ENCODE results near the gene SORT1. TPM values are rescaled to one million over a fixed set of nuclear protein-coding genes. Genes with fewer than 3 reads are reported as not detected.
A peak's percentile ranks its signal among the peaks of the same experiment; 100 is the strongest.

The SORT1 gene
- total and polyA plus RNA-seq, 2 of the 8 experiments (the other 6 are each of a cell fraction or from before 2014, with no cell fraction given): 18.7 to 69.6 TPM

GRCh38 chr1:109282497-109282951 is 115.2 kb downstream of the SORT1 start:
- ChIA-PET CTCF (ENCODE audit: partially characterized antibody) (interaction anchor here (0.6 to 3.0 kb wide), 13 partner anchors 13 to 338 kb away, joined by 3 to 30 read pairs (median 3); partner anchors contain the start of genes CYB561D1 and SORT1), POLR2A (ENCODE audit: partially characterized antibody) (interaction anchor here (0.8 to 2.3 kb wide), 17 partner anchors 9 to 536 kb away, joined by 3 to 18 read pairs (median 4); partner anchors contain the start of genes MYBPHL, SARS1, SORT1 and STXBP3)
- Histone ChIP-seq H2BK15ac (ENCODE audit: low read length) (no peak overlapping the region), H3K4me2 (ENCODE audit: insufficient read depth in 1 of 2, low read depth in 2 of 2, low read length in 2 of 2) (peak overlapping the region; percentile 84 to 91), H3K9me3 (ENCODE audit: insufficient read depth in 2 of 2, low read depth in 1 of 2, low read length in 1 of 2) (no peaks in the 10 kb centered on the region), H4K8ac (ENCODE audit: extremely low read depth, insufficient read depth, low read length) (no peak overlapping the region; the same call in 1 of the 2 replicates), H4K5ac (ENCODE audit: insufficient read length, low read depth, low read length) (no peak overlapping the region), H3K9ac (replicated peaks in 1 of 4; ENCODE audit: extremely low read depth in 1 of 4, low read depth in 3 of 4, low read length in 3 of 4) (peak overlapping the region; percentile 1 to 65 (median 56); a peak in 6 of 7 replicates), H3K36me3 (ENCODE audit: control insufficient read depth in 2 of 4, insufficient read depth in 4 of 4, low read length in 3 of 4) (peaks cover 10 to 22% (median 16%) of the 10 kb centered on the region in 4 experiments; a peak in 6 of 8 replicates), H2BK20ac (ENCODE audit: low read length) (no peak overlapping the region), H3K27me3 (replicated peaks in 1 of 4; ENCODE audit: control insufficient read depth in 3 of 4, extremely low read depth in 1 of 4, insufficient read depth in 3 of 4, low read length in 3 of 4) (no peaks in the 10 kb centered on the region), H3K4me3 (ENCODE audit: extremely low read depth in 1 of 4, insufficient read depth in 2 of 4, low read depth in 3 of 4, low read length in 4 of 4) (peak overlapping the region; percentile 54 to 95 (median 86)), H4K20me1 (replicated peaks in 1 of 2; ENCODE audit: control insufficient read depth in 1 of 2, insufficient read depth in 2 of 2, low read length in 2 of 2) (no peaks in the 10 kb centered on the region), H3K79me2 (ENCODE audit: control insufficient read depth in 1 of 2, insufficient read depth in 2 of 2, low read length in 2 of 2) (peaks cover 0 to 16% of the 10 kb centered on the region in 2 experiments; a peak in 3 of 4 replicates), H2BK5ac (ENCODE audit: low read depth, low read length) (peak overlapping the region; percentile 76), H3K4me1 (replicated peaks in 1 of 4; ENCODE audit: control insufficient read depth in 3 of 4, insufficient read depth in 4 of 4, low read length in 3 of 4) (peaks cover 10 to 12% (median 10%) of the 10 kb centered on the region in 4 experiments), H3K4ac (replicated peaks; ENCODE audit: insufficient read length, low read depth, low read length) (no peak overlapping the region), H2BK12ac (ENCODE audit: low read depth, low read length) (no peak overlapping the region), H3K79me1 (ENCODE audit: low read depth, low read length) (peaks cover 7% of the 10 kb centered on the region), H3K18ac (ENCODE audit: extremely low read depth, low read length) (peak overlapping the region; percentile 2), H3K56ac (replicated peaks; ENCODE audit: insufficient read length, low read depth, low read length) (peak overlapping the region; percentile 7), H2AFZ (ENCODE audit: low read length) (0 out of 2 replicates have a peak overlapping the region, but pooled peaks have one; percentile 80), H3K27ac (ENCODE audit: low read depth, low read length) (peak overlapping the region; percentile 74; the same call in 1 of the 2 replicates), H4K91ac (replicated peaks; ENCODE audit: insufficient read length, low read length) (peak overlapping the region; percentile 20), H3K23ac (ENCODE audit: insufficient read length) (no peak overlapping the region), H2AK5ac (ENCODE audit: low read depth, low read length) (no peak overlapping the region), H3K23me2 (ENCODE audit: low read depth, low read length) (peaks cover 12% of the 10 kb centered on the region), H3K14ac (ENCODE audit: insufficient read length) (no peak overlapping the region), H2BK120ac (replicated peaks; ENCODE audit: low read depth, low read length) (no peak overlapping the region)
- 1% methylated on average over 9 of the region's 10 CpGs; no CpG with 5 or more reads in 1 of the 2 experiments for WGBS, 2 experiments (ENCODE audit: extremely low coverage in 1 of 2, insufficient coverage in 1 of 2, insufficient read length in 1 of 2, insufficient replicate concordance in 2 of 2, low coverage in 1 of 2, low lambda C conversion rate in 2 of 2, missing lambda C conversion rate in 1 of 2)
- FAIRE-seq (no peak), DNase-seq (ENCODE audit: low read depth in 1 of 2, low spot score in 2 of 2) (no peak)
- TF ChIP-seq CTCF (IDR thresholded peaks at IDR 0.05; ENCODE audit: control extremely low read depth in 1 of 3, insufficient read depth in 1 of 3, low read depth in 1 of 3, low read length in 3 of 3) (peak in 1 of 3 experiments; percentile 1; a peak in 1 of 4 replicates), GABPA (IDR thresholded peaks at IDR 0.05; ENCODE audit: borderline replicate concordance, insufficient read depth, low read length) (no peak)
